BE2C (cell line): ENCODE results near the gene SF3A2.

Experiments
- DNase-seq: peaks from one replicate; pipeline ENCODE4 v3.0.0-alpha.2; 2020
- H3K27me3 ChIP-seq: fragments of 250-450 bp; sonication (Bioruptor Pico); 2 replicates; pipeline ENCODE4 v1.5.1; 2020; ENCODE audit warnings: mild to moderate bottlenecking
- H3K36me3 ChIP-seq: fragments of 250-450 bp; sonication (Bioruptor Pico); 2 replicates; pipeline ENCODE4 v1.5.1; 2020; ENCODE audit warnings: mild to moderate bottlenecking
- H3K4me1 ChIP-seq: fragments of 250-450 bp; sonication (Bioruptor Pico); 2 replicates; pipeline ENCODE4 v1.5.1; 2020
- H3K4me3 ChIP-seq: 2 replicates; pipeline ENCODE4 v1.5.1; 2011; ENCODE audit warnings: low read depth, low read length
- H3K9me3 ChIP-seq: fragments of 250-450 bp; sonication (Bioruptor Pico); 2 replicates; pipeline ENCODE4 v1.5.1; 2020
- TF ChIP-seq, protein P1 (sequence below): IDR thresholded peaks from 2 replicates; pipeline ENCODE4 v1.5.1; 2012; ENCODE audit warnings: mild to moderate bottlenecking, low read depth, low read length

Gene SF3A2

DNA sequence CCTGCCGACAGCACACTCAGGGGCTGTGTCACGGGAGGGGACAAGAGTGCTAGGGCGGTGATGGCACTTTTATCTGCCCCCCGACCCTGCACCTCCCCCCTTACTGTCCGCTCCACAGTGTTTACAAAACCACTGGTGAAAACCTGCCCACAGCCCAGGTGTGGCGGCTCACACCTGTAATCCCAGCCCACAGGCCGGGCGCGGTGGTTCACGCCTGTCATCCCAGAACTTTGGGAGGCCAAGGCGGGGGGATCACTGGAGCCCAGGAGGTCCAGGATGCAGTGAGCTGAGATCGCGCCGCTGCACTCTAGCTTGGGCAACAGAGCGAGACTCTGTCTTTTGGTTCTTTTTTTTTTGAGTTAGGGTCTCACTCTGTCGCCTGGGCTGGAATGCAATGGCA lies 59.5 kb downstream of the SF3A2 start:
- Histone ChIP-seq H3K9me3 (no peaks in the 10 kb centered on the region), H3K4me3 (no peak overlapping the region), H3K4me1 (peaks cover 10% of the 10 kb centered on the region), H3K27me3 (peaks cover 32% of the 10 kb centered on the region), H3K36me3 (no peaks in the 10 kb centered on the region)
- DNase-seq: no peak
- TF ChIP-seq, protein P1, sequence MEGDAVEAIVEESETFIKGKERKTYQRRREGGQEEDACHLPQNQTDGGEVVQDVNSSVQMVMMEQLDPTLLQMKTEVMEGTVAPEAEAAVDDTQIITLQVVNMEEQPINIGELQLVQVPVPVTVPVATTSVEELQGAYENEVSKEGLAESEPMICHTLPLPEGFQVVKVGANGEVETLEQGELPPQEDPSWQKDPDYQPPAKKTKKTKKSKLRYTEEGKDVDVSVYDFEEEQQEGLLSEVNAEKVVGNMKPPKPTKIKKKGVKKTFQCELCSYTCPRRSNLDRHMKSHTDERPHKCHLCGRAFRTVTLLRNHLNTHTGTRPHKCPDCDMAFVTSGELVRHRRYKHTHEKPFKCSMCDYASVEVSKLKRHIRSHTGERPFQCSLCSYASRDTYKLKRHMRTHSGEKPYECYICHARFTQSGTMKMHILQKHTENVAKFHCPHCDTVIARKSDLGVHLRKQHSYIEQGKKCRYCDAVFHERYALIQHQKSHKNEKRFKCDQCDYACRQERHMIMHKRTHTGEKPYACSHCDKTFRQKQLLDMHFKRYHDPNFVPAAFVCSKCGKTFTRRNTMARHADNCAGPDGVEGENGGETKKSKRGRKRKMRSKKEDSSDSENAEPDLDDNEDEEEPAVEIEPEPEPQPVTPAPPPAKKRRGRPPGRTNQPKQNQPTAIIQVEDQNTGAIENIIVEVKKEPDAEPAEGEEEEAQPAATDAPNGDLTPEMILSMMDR: no peak
